RCC 7860 (cell line): ENCODE results near the gene ATP5MG.
"Not testable (repeated sequence)": the region's sequence is repeated elsewhere in the genome, so short reads cannot be mapped to it uniquely, and the experiment has no call there.

Experiments
- DNase-seq: peaks from one replicate; pipeline ENCODE4 v3.0.0-alpha.2; 2015; ENCODE audit warnings: low spot score
- FAIRE-seq: peaks from 2 replicates; lab custom pipeline; 2012; peaks lifted over from hg19 to GRCh38; lab: Jason Lieb, UNC

ATP5MG gene

GRCh38 chr11:118401151-118401879 is at the start of gene ATP5MG:
ATP5MG (plus strand) TSS chr11:118401606; CDS start chr11:118401666, 60 bp downstream.
- DNase-seq (peak; percentile 73), FAIRE-seq (peak; percentile 55)

GRCh38 chr11:118353084-118353710 is 48.2 kb upstream of the ATP5MG start:
- no peak for DNase-seq

GRCh38 chr11:118358071-118358470 is 43.3 kb upstream of the ATP5MG start:
- no peak for FAIRE-seq
- DNase-seq: no peak

More at GRCh38 chr11:118353084-118353710, 48.2 kb upstream of the ATP5MG start:
- FAIRE-seq: no peak

GRCh38 chr11:118359295-118359958 is 42.0 kb upstream of the ATP5MG start, which contains the start of gene UBE4A:
UBE4A (plus strand) TSS chr11:118359600; CDS start chr11:118365081, 5,481 bp downstream.
- peak; percentile 52 for FAIRE-seq
- DNase-seq: peak; percentile 84

- no peak for FAIRE-seq
- no peak for DNase-seq
Measured at GRCh38 chr11:118364956-118365615, 36.3 kb upstream of the ATP5MG start.

GRCh38 chr11:118366287-118366686 is 35.1 kb upstream of the ATP5MG start:
- FAIRE-seq (no peak), DNase-seq (no peak)

GRCh38 chr11:118370774-118371173 is 30.6 kb upstream of the ATP5MG start:
- no peak for DNase-seq

GRCh38 chr11:118373263-118373662 is 28.1 kb upstream of the ATP5MG start:
- FAIRE-seq (no peak), DNase-seq (no peak)

More at GRCh38 chr11:118370774-118371173, 30.6 kb upstream of the ATP5MG start:
- no peak for FAIRE-seq

GRCh38 chr11:118373871-118374270 is 27.5 kb upstream of the ATP5MG start:
- FAIRE-seq: no peak

GRCh38 chr11:118374729-118375128 is 26.7 kb upstream of the ATP5MG start:
- no peak for DNase-seq
- FAIRE-seq: no peak

More at GRCh38 chr11:118373871-118374270, 27.5 kb upstream of the ATP5MG start:
- DNase-seq: no peak

GRCh38 chr11:118375978-118376377 is 25.4 kb upstream of the ATP5MG start:
- FAIRE-seq (no peak), DNase-seq (no peak)

GRCh38 chr11:118379497-118379896 is 21.9 kb upstream of the ATP5MG start:
- FAIRE-seq: no peak
- no peak for DNase-seq

GRCh38 chr11:118380571-118380970 is 20.8 kb upstream of the ATP5MG start:
- FAIRE-seq (no peak), DNase-seq (no peak)

GRCh38 chr11:118382954-118383353 is 18.5 kb upstream of the ATP5MG start:
- no peak for DNase-seq
- no peak for FAIRE-seq

GRCh38 chr11:118383657-118384056 is 17.7 kb upstream of the ATP5MG start:
- no peak for FAIRE-seq
- DNase-seq: no peak

- DNase-seq: no peak
- no peak for FAIRE-seq
Measured at GRCh38 chr11:118396097-118396501, 5.3 kb upstream of the ATP5MG start.

- FAIRE-seq (no peak), DNase-seq (no peak)
Measured at GRCh38 chr11:118397448-118397847, 4.0 kb upstream of the ATP5MG start.

- no peak for FAIRE-seq
- no peak for DNase-seq
Measured at GRCh38 chr11:118398791-118399559, 2.4 kb upstream of the ATP5MG start.

GRCh38 chr11:118401880-118402590 is 629 bp downstream of the ATP5MG start:
- DNase-seq (peak; percentile 30), FAIRE-seq (no peak)

GRCh38 chr11:118402594-118402993 is 1.2 kb downstream of the ATP5MG start:
- DNase-seq, FAIRE-seq: not testable (repeated sequence)
